ENCODE results near the gene SPATA33. TPM values are rescaled to one million over a fixed set of nuclear protein-coding genes. Genes with fewer than 3 reads are reported as not detected.
A peak's percentile ranks its signal among the peaks of the same experiment; 100 is the strongest.
"Not testable (repeated sequence)": the region's sequence is repeated elsewhere in the genome, so short reads cannot be mapped to it uniquely, and the experiment has no call there.

Gene SPATA33
- total RNA-seq, 1 donor, result 2.7 TPM

DNA sequence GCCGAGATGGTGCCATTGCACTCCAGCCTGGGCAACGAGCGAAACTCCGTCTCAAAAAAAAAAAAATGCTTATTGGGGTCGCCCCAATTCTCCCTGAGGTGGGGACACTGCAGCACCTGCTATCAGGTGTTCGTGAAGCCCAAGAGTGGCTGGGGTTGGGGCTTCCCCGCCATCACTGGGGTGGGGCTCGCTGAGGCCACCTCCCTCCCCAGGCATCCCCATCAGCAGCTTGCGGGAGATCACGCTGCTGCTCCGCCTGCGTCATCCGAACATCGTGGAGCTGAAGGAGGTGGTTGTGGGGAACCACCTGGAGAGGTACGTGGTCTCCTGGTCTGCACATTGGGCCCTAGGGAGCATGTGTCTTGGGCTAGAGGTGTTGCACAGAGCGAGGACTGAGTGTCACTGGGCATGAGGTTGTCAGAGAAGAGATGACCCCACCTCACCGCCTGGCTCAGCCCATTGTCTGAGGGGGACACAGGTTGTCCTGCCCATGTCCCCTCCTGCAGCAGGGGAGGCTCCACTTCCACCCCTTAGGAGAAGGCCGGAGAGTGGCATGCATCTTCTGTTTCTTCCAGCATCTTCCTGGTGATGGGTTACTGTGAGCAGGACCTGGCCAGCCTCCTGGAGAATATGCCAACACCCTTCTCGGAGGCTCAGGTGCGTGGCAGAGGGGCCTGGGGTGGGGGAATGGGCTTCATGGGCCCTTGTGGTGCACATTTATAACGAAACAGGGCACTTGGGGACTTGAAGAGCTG is 33.8 kb downstream of the SPATA33 start:
- DNase-seq (ENCODE audit: low read depth in 2 of 3, low spot score in 2 of 3), result no peak

DNA sequence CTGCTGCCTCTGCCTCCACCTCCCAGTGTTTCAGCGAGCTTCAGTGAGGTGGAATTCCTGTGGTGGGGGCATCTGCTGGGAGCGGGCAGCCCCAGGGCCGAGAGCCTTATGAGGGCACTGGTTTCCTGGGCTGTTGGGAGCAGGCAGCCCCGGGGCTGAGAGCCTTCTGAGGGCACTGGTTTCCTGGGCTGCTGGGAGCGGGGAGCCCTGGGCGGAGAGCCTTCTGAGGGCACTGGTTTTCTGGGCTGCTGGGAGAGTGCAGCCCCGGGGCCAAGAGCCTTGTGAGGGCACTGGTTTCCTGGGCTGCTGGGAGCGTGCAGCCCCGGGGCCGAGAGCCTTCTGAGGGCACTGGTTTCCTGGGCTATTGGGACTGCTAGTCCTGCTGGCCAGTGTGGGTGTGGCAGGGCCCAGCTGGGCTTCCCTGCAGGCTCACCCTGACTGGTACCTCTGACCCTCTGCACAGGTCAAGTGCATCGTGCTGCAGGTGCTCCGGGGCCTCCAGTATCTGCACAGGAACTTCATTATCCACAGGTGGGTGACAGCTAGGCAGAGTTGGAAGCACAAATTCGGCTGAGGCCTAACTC is 34.4 kb downstream of the SPATA33 start:
- no peak for DNase-seq (ENCODE audit: low read depth in 2 of 3, low spot score in 2 of 3)

DNA sequence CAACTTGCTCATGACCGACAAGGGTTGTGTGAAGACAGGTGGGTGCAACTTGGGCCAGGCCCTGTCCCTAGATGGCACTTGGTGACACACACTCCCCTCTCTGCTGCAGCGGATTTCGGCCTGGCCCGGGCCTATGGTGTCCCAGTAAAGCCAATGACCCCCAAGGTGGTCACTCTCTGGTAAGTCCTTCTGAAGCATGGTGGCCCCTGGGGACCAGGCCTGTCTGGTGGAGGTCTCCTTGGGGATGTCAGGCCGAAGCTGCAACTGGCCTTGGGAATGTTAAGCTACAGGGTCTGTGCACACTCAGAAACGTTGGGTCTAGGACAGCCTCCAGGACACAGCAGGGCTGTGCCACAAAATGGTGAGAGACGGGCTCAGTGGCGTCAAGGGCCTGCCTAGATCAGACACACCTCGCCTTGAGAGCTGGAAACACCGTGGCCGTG is 35.7 kb downstream of the SPATA33 start:
- DNase-seq (ENCODE audit: low read depth in 2 of 3, low spot score in 2 of 3), result no peak

DNA sequence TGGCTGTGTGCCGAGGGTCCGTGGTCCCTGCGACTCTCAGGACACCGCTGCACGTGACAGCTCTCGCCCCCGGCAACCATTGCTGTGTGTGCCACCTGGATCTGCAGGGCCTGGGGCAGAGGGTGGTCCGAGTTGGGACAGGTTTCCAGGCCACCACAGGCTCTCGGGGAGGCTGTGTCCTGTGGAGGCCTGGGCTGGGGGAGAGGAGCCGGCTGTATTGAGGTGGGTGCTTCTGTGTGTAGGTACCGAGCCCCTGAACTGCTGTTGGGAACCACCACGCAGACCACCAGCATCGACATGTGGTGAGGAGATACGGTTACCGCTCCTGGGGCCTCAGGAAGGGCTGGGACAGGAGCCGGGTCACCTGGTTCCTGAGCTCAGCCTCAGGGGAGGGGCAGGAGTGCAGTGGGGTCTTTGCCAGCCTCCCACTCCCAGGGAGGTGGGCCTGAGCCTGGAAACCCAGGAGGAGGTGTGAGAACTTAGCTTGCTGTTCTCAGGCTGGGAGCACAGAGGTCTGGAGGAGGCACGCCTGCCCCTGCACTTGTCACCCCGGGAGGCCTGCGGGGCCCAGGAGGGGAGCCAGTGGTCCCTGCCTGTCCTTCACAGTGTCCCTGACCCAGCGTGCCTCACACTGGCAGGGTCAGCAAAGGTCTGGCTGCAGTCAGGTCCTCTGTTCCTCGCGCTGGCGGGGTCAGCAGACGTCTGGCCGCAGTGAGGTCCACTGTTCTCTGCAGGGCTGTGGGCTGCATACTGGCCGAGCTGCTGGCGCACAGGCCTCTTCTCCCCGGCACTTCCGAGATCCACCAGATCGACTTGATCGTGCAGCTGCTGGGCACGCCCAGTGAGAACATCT is 36.5 kb downstream of the SPATA33 start:
- DNase-seq (ENCODE audit: low read depth in 2 of 3, low spot score in 2 of 3), result no peak

DNA sequence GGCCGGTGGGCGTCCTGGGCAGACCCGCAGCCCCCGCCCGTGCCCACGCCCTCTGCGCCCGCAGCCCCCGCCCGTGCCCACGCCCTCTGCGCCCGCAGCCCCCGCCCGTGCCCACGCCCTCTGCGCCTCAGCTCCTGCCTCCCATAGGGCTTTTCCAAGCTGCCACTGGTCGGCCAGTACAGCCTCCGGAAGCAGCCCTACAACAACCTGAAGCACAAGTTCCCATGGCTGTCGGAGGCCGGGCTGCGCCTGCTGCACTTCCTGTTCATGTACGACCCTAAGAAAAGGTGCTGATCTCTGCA is 37.1 kb downstream of the SPATA33 start:
- not testable (repeated sequence) for DNase-seq (ENCODE audit: low read depth in 2 of 3, low spot score in 2 of 3)

DNA sequence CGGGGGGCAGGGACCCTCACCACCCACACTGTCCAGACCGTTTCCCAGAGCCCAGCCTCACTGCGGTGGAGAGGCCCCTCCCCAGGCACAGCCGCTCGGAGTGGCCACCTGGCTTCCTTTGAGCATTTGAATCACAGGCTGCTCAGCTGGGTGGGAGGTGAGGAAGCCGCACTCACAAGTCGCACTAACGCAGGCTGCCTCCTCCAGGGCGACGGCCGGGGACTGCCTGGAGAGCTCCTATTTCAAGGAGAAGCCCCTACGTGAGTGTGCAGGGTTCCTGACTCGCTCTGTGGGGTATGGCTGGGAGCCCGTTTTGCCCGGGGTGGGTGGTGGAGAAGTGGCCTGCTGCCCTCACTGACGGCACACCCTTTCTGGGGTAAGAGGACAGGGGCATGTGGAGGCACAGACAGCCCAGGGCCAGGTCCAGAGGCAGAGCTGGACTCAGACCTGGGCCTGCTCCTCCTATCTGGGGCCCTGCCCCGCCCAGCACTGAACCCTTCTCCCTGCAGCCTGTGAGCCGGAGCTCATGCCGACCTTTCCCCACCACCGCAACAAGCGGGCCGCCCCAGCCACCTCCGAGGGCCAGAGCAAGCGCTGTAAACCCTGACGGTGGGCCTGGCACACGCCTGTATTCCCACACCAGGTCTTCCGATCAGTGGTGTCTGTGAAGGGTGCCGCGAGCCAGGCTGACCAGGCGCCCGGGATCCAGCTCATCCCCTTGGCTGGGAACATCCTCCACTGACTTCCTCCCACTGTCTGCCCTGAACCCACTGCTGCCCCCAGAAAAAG is 37.6 kb downstream of the SPATA33 start:
- DNase-seq (ENCODE audit: low read depth in 2 of 3, low spot score in 2 of 3), result no peak

DNA sequence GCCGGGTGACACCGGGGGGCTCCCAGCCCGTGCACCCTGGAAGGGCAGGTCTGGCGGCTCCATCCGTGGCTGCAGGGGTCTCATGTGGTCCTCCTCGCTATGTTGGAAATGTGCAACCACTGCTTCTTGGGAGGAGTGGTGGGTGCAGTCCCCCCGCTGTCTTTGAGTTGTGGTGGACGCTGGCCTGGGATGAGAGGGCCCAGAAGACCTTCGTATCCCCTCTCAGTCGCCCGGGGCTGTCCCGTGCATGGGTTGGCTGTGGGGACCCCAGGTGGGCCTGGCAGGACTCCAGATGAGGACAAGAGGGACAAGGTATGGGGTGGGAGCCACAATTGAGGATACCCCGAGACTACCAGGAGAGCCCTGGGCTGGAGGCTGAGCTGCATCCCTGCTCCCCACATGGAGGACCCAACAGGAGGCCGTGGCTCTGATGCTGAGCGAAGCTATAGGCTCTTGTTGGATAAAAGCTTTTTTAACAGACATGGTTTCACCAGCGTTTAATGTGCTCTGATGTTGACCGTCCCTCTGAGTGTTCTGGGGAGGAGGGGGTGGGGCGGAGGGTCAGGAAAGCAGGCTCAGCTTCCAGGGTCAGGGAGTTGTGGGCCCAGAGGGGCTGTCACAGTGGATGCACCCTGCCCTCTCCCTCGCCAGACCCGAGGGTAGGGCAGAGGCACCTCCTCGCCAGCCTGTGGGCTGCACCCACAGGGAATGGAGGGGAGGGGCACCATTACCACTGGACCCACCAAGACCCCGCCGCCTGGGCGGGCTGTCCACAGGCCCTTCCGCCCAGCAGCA is 38.4 kb downstream of the SPATA33 start:
- DNase-seq (ENCODE audit: low read depth in 2 of 3, low spot score in 2 of 3), result no peak

DNA sequence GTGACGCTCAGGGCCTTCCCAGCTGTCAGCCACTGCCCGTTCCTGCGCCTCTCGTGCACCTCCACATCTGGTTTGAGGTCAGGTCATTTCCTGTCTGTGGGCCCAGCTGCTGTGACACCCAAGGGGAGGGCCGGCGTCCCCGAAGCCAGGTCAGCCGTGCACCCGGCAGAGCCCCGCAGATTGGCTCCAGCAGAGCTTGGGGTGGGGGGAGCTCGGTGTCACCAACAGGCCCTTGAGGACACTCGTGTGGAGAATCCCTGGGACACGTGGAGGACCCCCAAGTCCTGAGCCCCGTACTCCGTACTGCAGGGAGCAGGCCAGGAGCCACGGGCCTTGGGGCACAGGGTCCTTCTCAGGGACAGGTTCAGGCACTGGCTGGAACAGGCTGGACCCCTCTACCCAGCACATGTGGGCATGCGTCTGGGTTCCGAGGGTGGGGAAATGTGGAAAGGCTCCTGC is 39.1 kb downstream of the SPATA33 start:
- peak in 1 of 3 donors; percentile 70 for DNase-seq (ENCODE audit: low read depth in 2 of 3, low spot score in 2 of 3)

DNA sequence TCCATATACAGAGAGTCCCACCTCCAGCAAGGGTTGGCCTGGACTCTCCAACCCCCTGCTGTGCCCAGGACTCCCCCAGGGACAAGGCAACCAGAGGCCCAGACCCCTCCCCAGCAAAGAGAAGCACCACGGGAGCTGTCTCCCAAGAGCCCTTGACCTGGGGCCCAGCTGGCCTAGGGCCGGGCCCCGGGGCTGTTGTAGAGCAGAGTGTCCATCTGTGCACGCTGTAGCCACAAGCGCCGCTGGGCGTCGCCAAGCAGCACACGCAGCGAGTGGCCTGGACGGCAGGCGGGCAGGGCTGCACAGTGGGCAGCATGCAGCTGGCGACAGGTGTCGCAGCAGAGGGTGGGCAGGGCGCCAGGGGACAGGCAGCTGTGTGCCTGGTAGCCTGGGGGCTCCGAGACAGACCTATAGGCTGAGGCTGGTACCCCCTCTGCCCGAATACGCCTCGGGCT is 39.6 kb downstream of the SPATA33 start:
- DNase-seq (ENCODE audit: low read depth in 2 of 3, low spot score in 2 of 3), result no peak

DNA sequence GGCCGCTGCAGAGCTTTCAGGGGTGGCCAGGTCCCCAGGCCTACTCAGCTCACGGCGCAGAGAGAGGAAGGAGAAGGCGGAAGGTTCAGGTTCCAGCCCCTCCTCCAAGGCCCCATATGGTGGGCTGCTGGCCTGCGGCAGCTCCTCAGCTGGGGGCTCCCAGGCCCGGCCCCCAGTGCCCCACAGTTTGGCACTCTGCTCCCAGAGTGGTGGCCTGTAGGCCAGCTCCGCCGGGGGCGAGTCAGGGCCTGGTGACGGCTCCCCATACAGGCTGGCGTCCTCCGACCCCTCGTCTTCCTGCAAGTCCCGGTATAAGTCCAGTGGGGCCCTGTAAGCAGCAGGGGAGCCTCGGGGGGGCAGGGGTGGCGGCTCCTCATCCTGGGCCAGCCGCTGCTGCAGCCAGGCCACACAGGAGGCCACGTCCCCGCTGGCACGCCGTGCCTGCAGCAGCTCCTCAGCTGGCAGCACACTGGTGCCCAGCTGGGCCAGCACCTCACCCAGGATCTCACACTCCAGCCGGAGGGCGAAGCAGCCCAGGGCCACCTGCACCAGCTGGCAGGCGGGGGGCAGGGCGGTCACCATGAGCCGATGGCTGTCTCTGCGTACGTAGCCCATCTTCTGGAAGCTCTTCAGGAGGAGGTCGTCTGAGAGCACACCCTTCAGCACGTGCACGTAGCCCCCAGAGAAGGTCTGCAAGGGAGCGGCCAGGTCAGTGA is 40.1 kb downstream of the SPATA33 start:
- no peak for DNase-seq (ENCODE audit: low read depth in 2 of 3, low spot score in 2 of 3)

DNA sequence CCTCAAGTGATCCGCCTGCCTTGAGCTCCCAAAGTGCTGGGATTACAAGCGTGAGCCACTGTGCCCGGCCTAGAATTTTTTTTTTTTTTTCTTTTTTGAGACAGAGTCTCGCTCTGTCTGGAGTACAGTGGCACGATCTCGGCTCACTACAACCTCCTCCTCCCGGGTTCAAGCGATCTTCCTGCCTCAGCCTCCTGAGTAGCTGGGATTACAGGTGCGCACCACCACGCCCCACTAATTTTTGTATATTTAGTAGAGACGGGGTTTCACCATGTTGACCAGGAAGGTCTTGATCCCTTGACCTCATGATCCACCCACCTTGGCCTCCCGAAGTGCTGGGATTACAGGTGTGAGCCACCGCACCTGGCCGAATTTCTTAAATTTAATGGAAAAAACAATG is 41.1 kb downstream of the SPATA33 start:
- not testable (repeated sequence) for DNase-seq (ENCODE audit: low read depth in 2 of 3, low spot score in 2 of 3)

DNA sequence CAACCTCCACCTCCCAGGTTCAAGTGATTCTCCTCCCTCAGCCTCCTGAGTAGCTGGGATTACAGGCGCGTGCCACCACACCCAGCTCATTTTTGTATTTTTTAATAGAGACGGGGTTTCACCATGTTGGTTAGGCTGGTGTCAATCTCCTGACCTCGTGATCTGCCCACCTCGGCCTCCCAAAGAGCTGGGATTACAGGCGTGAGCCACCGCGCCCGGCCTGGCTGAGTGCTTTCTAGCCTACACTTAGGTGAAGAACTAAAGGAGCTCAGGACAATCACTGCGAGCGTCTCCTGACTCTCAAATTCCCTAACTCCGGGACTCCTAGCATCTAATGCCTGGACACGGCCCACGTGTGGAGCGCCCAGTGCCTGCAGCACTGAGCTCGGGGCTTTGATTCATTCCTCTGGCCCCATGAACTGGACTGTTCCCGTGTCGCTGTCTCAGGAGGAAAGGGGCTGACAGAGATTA is 42.0 kb downstream of the SPATA33 start:
- not testable (repeated sequence) for DNase-seq (ENCODE audit: low read depth in 2 of 3, low spot score in 2 of 3)

DNA sequence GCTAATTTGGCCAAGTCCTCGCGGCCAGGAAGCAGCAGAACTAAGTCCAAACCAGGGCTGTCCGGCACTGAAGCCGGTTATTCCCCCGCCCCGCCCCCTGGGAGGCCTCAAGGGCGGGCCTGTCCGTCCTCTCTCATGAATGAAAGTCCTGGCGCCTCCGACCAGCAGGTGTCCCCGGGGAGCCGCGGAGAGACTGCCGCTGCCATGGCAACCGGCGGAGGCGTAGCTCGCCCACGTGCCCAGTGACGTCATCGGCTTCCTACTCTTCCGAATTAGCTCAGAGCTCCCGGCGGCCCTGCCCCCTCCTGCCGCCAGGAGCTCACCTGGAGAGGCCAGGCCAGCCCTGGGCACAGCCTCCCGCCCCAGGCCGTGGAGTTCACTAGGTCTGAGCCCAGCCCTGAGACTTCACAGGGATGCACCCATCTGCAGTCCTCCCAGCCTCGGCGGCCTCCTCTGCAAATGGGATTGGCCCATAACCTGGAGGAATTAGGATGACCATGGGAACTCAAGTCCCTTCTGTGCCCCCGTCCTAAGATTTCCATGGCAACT is 42.5 kb downstream of the SPATA33 start:
- DNase-seq (ENCODE audit: low read depth in 2 of 3, low spot score in 2 of 3), result peak; percentile 91 to 97 (median 96)

DNA sequence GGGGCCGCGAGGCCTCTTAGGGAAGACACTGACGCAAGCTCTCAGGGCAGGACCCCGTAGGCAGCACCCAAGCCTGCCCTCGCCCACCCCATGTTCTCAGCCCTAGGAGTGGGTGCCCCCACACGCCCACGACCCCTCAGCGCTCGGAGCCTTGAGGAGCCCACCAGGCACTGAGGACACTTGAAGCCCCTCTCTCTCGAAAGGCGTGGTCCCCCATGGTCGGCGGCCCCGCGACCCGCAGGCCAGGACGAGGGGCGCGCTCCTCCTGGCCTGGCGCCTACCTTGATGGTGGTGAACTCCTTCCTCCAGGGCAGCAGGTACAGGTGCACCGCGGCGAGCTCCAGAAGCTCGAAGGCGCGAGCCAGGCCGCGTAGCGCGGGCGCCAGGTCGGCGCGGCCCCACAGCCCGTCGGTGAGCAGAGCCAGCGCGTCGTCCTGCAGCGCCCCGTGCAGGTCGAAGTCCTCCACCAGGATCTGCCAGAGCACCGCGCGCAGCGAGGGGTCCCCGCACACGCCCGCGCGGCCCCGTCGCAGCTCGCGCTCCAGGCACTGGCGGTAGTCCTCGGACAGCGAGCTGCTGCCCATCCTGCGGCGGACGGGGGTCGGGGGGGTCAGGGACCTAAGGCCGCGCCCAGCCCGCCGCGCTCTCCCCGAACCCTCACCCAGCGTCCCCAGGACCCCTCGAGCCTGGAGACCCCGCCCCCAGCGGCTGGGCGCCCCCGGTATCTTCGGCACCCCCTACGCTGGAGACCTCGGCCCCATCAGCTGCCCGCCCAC is 43.2 kb downstream of the SPATA33 start:
- DNase-seq (ENCODE audit: low read depth in 2 of 3, low spot score in 2 of 3), result peak; percentile 54 to 69 (median 56)

DNA sequence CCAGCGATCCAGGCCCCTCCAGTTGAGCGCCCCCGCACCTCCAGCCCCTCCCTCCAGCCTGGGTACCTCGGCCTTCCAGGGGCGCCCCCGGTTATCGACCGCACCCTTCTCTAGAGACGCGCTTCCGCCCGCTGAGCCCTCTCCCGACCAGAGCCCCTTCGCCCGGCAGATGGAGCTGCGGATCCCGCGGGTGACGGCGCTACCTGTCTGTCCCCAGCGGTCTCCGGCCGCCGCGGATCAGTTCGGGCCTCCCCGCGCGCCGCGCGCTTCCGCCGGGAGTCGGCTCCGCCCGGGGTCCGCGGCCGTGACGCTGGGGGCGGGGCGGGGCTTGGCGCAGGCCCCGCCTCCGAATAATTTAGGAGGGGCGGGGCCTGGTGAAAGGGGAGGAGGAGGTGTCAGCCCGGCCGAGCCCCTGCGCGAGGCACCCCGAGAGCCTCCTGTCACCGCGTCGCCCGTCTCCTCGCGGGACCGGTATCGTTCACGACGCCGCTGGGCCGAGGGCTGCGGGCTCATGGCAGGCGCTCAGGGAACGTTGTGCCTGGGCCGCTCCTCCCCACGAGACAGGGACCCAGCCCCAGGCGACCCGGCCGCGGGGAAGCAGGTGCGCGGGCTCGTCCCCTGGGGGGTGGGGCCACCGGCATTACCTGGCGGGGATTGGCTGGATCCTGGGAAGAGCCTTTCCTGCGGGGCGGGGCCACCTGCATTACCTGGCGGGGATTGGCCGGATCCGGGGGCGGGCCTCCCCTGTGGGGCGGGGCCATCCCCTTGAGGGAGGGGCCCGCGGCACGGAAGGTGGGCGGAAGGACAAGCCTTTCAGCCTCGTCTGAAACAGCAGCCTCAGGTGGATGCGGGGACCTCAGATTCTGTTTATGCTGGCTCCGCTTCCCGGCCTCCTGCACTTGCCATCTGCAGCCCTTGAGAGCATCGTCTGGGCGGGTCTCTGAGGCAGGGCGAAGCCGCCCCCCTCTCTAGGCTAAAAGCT is 44.1 kb downstream of the SPATA33 start, which contains the start of gene SPATA2L:
SPATA2L (minus strand) TSS at position 281 of the 982 bp plus-strand sequence. CDS start 473 bp downstream, outside the sequence.
- peak; percentile 95 to 97 (median 96) for DNase-seq (ENCODE audit: low read depth in 2 of 3, low spot score in 2 of 3)

DNA sequence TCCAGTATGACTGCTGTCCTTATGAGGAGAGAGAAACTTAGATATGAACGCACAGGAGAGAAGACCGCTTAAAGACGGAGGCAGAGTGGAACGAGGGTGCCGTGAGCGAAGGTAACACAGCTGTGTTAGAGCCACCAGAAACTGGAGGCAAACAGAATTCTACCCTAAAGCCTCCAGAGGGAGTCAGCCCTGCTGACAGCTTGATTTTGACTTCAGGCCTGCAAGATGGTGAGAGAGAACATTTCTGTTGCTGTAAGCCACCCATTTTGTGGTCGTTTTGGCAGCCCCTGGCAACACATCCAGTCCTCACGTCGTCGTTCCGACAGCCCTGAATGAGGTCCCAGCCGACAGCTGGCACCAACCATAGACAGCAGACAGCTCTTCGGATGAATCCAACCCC is 46.6 kb downstream of the SPATA33 start:
- no peak for DNase-seq (ENCODE audit: low read depth in 2 of 3, low spot score in 2 of 3)

DNA sequence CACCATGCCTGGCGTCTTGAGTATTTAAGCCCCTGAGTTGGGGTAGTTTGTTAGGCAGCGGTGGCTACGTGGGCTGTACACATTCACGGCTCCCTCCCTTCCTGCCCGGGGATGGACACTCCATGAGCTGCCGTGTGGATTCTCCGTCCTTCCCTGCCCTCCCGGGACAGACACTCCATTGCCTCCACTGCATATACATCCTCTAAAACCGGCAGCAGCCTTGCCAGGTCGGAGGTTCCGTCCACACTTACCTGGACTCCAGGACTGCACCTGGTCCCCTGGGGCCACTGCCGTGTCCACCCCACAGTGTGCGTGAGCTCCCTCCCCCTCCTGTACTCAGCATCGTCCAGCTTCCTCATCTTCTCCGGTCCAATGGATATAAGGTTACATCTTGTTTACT is 47.4 kb downstream of the SPATA33 start:
- no peak for DNase-seq (ENCODE audit: low read depth in 2 of 3, low spot score in 2 of 3)
